GM23338 (cell line): Measurements from ENCODE around the gene C6orf47. TPM values are rescaled to one million over a fixed set of nuclear protein-coding genes. Genes with fewer than 3 reads are reported as not detected.

Experiments used
- ATAC-seq: fragments of 200-7000 bp; cut with Tn5 transposase; 3 replicates; pipeline ENCODE4 v1.9.1; 2020
- DNase-seq: peaks from one replicate; pipeline ENCODE4 v3.0.0-alpha.2; 2015; ENCODE audit warnings: low spot score
- H2AFZ ChIP-seq: fragments of 200-600 bp; sonication (generic); 2 replicates; pipeline ENCODE4 v1.8.0; 2016; ENCODE audit warnings: antibody characterized with exemption, mild to moderate bottlenecking, moderate library complexity
- H3F3A ChIP-seq: fragments of 200-600 bp; sonication (generic); replicated peaks from 2 replicates; pipeline ENCODE4 v1.8.0; 2017; ENCODE audit warnings: antibody characterized with exemption, mixed run types, low read depth
- H3K27ac ChIP-seq: fragments of 200-600 bp; sonication (generic); 2 replicates; pipeline ENCODE4 v1.6.1; 2016; ENCODE audit warnings: low read depth
- H3K27me3 ChIP-seq: fragments of 200-600 bp; sonication (generic); 2 replicates; pipeline ENCODE4 v1.8.0; 2016; ENCODE audit warnings: mild to moderate bottlenecking, mixed run types, moderate library complexity; ENCODE audit not compliant: insufficient read depth
- H3K36me3 ChIP-seq: fragments of 200-600 bp; sonication (generic); 2 replicates; pipeline ENCODE4 v1.8.0; 2016; ENCODE audit warnings: mild to moderate bottlenecking; ENCODE audit not compliant: insufficient read depth
- H3K4me1 ChIP-seq: fragments of 200-600 bp; sonication (generic); 2 replicates; pipeline ENCODE4 v1.8.0; 2016; ENCODE audit warnings: mild to moderate bottlenecking, moderate library complexity; ENCODE audit not compliant: insufficient read depth
- H3K4me2 ChIP-seq: fragments of 200-600 bp; sonication (generic); 2 replicates; pipeline ENCODE4 v1.7.1; 2017; ENCODE audit warnings: mixed run types
- H3K4me3 ChIP-seq: fragments of 200-600 bp; sonication (generic); 2 replicates; pipeline ENCODE4 v1.6.1; 2016; ENCODE audit warnings: mixed run types
- H3K79me2 ChIP-seq: fragments of 200-600 bp; sonication (generic); replicated peaks from 2 replicates; pipeline ENCODE4 v1.8.0; 2017; ENCODE audit warnings: mild to moderate bottlenecking; ENCODE audit not compliant: insufficient read depth
- H3K9me2 ChIP-seq: fragments of 200-600 bp; sonication (generic); 2 replicates; pipeline ENCODE4 v1.8.0; 2017; ENCODE audit not compliant: insufficient read depth
- H4K20me1 ChIP-seq: fragments of 200-600 bp; sonication (generic); replicated peaks from 2 replicates; pipeline ENCODE4 v1.8.0; 2017; ENCODE audit warnings: mild to moderate bottlenecking; ENCODE audit not compliant: insufficient read depth
- H3K27ac Mint-ChIP-seq: 2 replicates; pipeline ENCODE4 v1.8.0; 2020; ENCODE audit warnings: inconsistent platforms, mild to moderate bottlenecking, moderate library complexity, mixed read lengths
- H3K27me3 Mint-ChIP-seq: 3 replicates; pipeline ENCODE4 v1.8.0; 2022; ENCODE audit warnings: low read depth, mild to moderate bottlenecking, moderate library complexity, mixed read lengths, inconsistent platforms; ENCODE audit not compliant: insufficient read depth, poor library complexity
- H3K36me3 Mint-ChIP-seq: 3 replicates; pipeline ENCODE4 v1.8.0; 2021; ENCODE audit warnings: low read depth, mild to moderate bottlenecking, inconsistent platforms, moderate library complexity, mixed read lengths
- H3K4me1 Mint-ChIP-seq: 3 replicates; pipeline ENCODE4 v1.8.0; 2020; ENCODE audit warnings: mild to moderate bottlenecking, inconsistent platforms, mixed read lengths
- H3K4me3 Mint-ChIP-seq: 3 replicates; pipeline ENCODE4 v1.8.0; 2021; ENCODE audit warnings: moderate library complexity, mild to moderate bottlenecking, inconsistent platforms, mixed read lengths
- H3K9me3 Mint-ChIP-seq: 3 replicates; pipeline ENCODE4 v1.8.0; 2020; ENCODE audit warnings: moderate library complexity, mild to moderate bottlenecking, inconsistent platforms, mixed read lengths
- CREB1 ChIP-seq: fragments of 250-450 bp; sonication (Bioruptor Pico); IDR thresholded peaks from 2 replicates; pipeline ENCODE4 v1.5.0; 2020; ENCODE audit warnings: low read depth, mild to moderate bottlenecking, moderate library complexity
- CTCF ChIP-seq, 2 experiments: fragments of 200-600 bp in 1 of 2; sonication (generic) in 1 of 2; conservative IDR thresholded peaks; 2 replicates each; pipeline versions ENCODE4 v1.5.1 to v1.6.1; 2016 to 2017; ENCODE audit warnings: antibody characterized with exemption in 2 of 2, low read depth in 2 of 2, mild to moderate bottlenecking in 2 of 2, moderate library complexity in 1 of 2
- EZH2 ChIP-seq: fragments of 200-600 bp; sonication (generic); IDR thresholded peaks from one replicate; pipeline ENCODE4 v1.8.0; 2017; ENCODE audit warnings: antibody characterized with exemption, mild to moderate bottlenecking, low read depth; ENCODE audit not compliant: unreplicated experiment
- EZH2phosphoT487 ChIP-seq: fragments of 200-600 bp; sonication (generic); IDR thresholded peaks from one replicate; pipeline ENCODE4 v1.8.1; 2018; ENCODE audit warnings: antibody characterized with exemption; ENCODE audit not compliant: unreplicated experiment
- JUNB ChIP-seq: IDR thresholded peaks from one replicate; pipeline ENCODE4 v1.6.1; 2016; ENCODE audit warnings: antibody characterized with exemption; ENCODE audit not compliant: unreplicated experiment
- REST ChIP-seq: IDR thresholded peaks from one replicate; pipeline ENCODE4 v1.6.1; 2018; ENCODE audit warnings: antibody characterized with exemption; ENCODE audit not compliant: unreplicated experiment
- STAT1 ChIP-seq: IDR thresholded peaks from one replicate; pipeline ENCODE4 v1.6.1; 2016; ENCODE audit warnings: antibody characterized with exemption; ENCODE audit not compliant: unreplicated experiment
- ZNF114 ChIP-seq: fragments of 250-450 bp; sonication (Bioruptor Pico); IDR thresholded peaks from 2 replicates; pipeline ENCODE4 v1.5.0; 2020; ENCODE audit warnings: mild to moderate bottlenecking, moderate library complexity
- ZNF462 ChIP-seq: fragments of 250-450 bp; sonication (Bioruptor Pico); IDR thresholded peaks from 2 replicates; pipeline ENCODE4 v1.5.0; 2020; ENCODE audit warnings: mild to moderate bottlenecking, moderate library complexity
- polyA plus RNA-seq: library from polyadenylated mRNA; unstranded; fragments of >200 nt; fragmentation: Nextera tagmentation; extraction: Ambion mirVana; gene quantifications from 2 replicates; pipeline ENCODE4 v1.2.1, GENCODE V29; 2016
- total RNA-seq: library from RNA; depleted of rRNA; stranded (reverse); fragments of >200 nt; shearing (Covaris generic); gene quantifications from 2 replicates; pipeline ENCODE4 v1.2.3, GENCODE V29; 2014
- TF ChIP-seq, protein P1 (sequence below): IDR thresholded peaks from 2 replicates; pipeline ENCODE4 v1.6.1; 2016; ENCODE audit warnings: antibody characterized with exemption

Gene C6orf47
- total and polyA plus RNA-seq, 2 experiments from 2014 or later: 9.4 to 12.8 TPM

DNA sequence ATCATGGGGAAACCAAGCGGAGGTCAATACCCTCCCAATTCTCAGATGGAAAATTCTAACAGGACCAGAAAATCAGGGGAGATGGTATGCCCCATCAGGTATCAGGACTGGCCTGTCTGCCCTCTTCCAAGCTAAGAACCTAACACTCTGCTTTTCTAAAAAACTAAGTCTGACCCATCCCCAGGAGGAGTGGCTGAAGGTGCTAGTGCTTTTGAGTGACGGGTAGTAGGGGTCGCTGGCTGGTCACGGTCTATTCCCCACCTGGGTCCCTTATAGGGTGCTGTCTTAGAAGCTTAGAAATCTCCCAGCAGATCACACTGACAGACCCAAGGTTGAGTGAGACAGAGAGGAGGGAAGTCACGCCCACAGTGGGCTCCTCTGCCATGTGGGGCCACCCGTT lies 33.0 kb upstream of the C6orf47 start:
- Histone ChIP-seq H3K4me2 (no peak overlapping the region), H3K27ac (no peak overlapping the region), H4K20me1 (no peaks in the 10 kb centered on the region), H2AFZ (no peak overlapping the region), H3K4me3 (no peak overlapping the region), H3K27me3 (no peaks in the 10 kb centered on the region), H3K36me3 (peaks cover 6% of the 10 kb centered on the region; the same call in 1 of the 2 replicates), H3F3A (no peaks in the 10 kb centered on the region), H3K9me2 (no peaks in the 10 kb centered on the region), H3K4me1 (no peaks in the 10 kb centered on the region), H3K79me2 (no peaks in the 10 kb centered on the region; the same call in 1 of the 2 replicates)
- H3K27ac Mint-ChIP-seq: no peak overlapping the region
- no peaks in the 10 kb centered on the region for H3K4me1 Mint-ChIP-seq
- no peak for ATAC-seq
- no peak overlapping the region for H3K4me3 Mint-ChIP-seq
- no peak for DNase-seq
- H3K27me3 Mint-ChIP-seq: peaks cover 5% of the 10 kb centered on the region
- no peaks in the 10 kb centered on the region for H3K9me3 Mint-ChIP-seq
- H3K36me3 Mint-ChIP-seq: peaks cover 27% of the 10 kb centered on the region
- TF ChIP-seq, protein P1, sequence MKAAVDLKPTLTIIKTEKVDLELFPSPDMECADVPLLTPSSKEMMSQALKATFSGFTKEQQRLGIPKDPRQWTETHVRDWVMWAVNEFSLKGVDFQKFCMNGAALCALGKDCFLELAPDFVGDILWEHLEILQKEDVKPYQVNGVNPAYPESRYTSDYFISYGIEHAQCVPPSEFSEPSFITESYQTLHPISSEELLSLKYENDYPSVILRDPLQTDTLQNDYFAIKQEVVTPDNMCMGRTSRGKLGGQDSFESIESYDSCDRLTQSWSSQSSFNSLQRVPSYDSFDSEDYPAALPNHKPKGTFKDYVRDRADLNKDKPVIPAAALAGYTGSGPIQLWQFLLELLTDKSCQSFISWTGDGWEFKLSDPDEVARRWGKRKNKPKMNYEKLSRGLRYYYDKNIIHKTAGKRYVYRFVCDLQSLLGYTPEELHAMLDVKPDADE: no peak
- no peak for TF ChIP-seq REST
- no peak for TF ChIP-seq STAT1
- TF ChIP-seq ZNF114 (CRISPR knock-in tag): no peak
- no peak for TF ChIP-seq EZH2
- no peak for TF ChIP-seq EZH2phosphoT487
- TF ChIP-seq CREB1: no peak
- no peak for TF ChIP-seq CTCF (conservative IDR thresholded peaks at IDR 0.05; ENCODE audit: low read depth in 2 of 2)

- Histone ChIP-seq H2AFZ (no peak overlapping the region), H3K79me2 (no peaks in the 10 kb centered on the region), H3K4me1 (no peaks in the 10 kb centered on the region), H4K20me1 (no peaks in the 10 kb centered on the region), H3K36me3 (peaks cover 6% of the 10 kb centered on the region; the same call in 1 of the 2 replicates), H3K27ac (no peak overlapping the region), H3K27me3 (no peaks in the 10 kb centered on the region), H3K4me2 (no peak overlapping the region), H3K9me2 (no peaks in the 10 kb centered on the region), H3F3A (no peaks in the 10 kb centered on the region), H3K4me3 (no peak overlapping the region)
- DNase-seq: no peak
- Mint-ChIP-seq H3K27me3 (peaks cover 5% of the 10 kb centered on the region), H3K27ac (no peak overlapping the region), H3K4me1 (no peaks in the 10 kb centered on the region), H3K4me3 (no peak overlapping the region), H3K36me3 (peaks cover 25% of the 10 kb centered on the region), H3K9me3 (no peaks in the 10 kb centered on the region)
- ATAC-seq: no peak
- TF ChIP-seq ZNF462 (no peak), JUNB (no peak)
Measured at GRCh38 chr6:31692886-31693285, 32.3 kb upstream of the C6orf47 start.
